HG03103 (cell line): ENCODE data around the gene GFI1.
"Not testable (repeated sequence)": the region's sequence is repeated elsewhere in the genome, so short reads cannot be mapped to it uniquely, and the experiment has no call there.

ENCODE experiments used
- ATAC-seq: cut with Tn5 transposase; IDR thresholded peaks from one replicate; pipeline ENCODE4 v1.9.1; 2021; ENCODE audit warnings: low read depth; ENCODE audit not compliant: unreplicated experiment

The GFI1 gene

GRCh38 chr1:92466683-92467352 lies 19.9 kb downstream of the GFI1 start:
- ATAC-seq, result no peak

DNA sequence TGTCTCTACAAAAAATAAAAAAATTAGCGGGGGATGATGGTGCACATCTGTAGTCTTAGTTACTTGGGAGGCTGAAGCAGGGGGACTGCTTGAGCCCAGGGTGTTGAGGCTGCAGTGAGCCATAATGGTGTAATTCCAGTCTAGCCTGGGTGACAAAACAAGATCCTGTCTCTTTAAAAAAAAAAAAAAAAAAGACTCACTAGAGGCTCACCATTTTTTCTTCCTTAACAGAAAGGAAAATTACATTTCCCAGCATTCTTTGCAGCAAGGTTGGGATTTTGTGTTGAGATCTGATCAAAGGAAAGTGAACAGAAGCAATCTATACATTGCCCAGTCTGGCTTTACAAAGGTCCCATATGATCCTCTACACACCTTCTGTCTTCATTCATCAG lies 21.5 kb downstream of the GFI1 start:
- ATAC-seq, result no peak

DNA sequence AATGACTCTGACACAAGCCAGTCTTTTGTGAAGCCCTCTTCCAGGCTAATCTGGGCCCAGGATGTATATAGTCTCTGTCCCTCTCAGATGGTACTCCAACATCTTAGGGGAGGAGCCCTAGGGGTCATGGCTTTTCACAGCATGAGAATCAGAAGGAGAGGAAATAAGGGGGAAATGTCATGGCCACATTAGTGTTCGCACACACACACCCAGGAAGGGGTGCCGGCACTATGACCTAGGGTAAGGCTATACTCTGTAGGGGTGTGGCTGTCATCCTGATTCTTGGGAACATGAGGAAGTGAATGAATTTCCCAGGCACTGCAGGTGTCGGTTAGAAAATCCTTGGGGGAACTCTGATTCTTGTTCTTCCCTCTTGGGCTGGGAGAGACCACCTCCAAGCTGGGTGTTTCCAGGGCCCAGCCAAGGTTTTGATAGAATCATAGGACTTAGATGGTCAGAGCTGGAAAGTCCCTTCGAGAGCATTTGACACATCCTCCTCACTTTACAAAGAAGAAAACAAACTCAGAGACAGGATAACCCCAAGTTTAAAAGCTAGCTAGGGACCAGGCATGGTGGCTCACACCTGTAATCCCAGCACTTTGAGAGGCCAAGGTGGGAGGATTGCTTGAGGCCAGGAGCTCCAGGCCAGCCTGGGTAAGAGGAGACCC lies 22.0 kb downstream of the GFI1 start:
- ATAC-seq, result no peak

DNA sequence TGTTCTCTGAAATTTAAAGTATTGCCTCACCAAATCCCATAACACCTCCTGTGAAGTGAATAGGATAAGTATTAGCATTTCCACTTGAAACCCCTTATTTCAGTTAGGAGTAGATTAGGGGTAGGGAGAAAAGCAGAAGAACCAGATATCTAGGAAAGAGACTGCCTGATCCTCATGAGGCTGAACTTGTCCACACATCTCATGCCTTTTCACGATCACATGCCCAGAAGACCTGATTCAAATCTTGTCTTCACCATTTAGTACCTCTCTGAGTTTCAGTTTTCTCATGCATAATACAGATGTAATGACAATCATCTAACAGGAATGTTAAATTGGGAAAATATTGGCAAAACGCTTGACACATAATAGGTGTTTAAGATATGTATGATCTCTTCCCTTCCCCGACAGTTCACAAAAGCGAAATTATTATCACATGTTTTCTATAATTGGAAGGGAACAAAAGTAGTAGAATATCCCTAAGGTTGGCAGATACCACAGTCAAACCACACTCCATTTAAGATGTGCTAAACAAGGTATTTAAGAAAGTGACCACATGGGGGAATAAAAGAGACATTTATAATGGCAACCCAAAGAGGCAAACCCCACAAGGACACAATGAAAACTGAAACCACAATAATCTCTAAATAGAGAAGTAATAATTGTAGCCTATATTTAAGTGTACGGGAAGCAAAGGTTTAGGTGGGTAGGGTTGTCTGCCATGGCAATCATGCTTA lies 25.2 kb downstream of the GFI1 start:
- peak; percentile 53 for ATAC-seq

- no peak for ATAC-seq
Measured at GRCh38 chr1:92459871-92460320, 26.8 kb downstream of the GFI1 start.

GRCh38 chr1:92458146-92458545 lies 28.6 kb downstream of the GFI1 start:
- ATAC-seq, result no peak

DNA sequence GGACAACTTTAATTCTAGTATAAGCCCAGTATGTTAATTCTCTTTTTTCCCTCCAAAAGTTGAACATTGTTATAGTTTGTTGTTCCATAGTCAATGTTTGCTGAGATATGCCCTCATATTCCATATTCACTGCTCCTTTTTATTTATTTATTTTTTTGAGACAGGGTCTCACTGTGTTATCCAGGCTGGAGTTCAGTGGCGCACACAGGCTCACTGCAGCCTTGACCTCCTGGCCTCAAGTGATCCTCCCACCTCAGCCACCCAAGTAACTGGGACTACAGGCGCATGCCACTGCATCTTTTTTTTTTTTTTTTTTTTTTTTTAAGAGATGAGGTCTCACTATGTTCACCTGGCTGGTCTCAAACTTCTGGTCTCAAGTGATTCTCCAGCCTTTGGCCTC lies 38.7 kb downstream of the GFI1 start:
- no peak for ATAC-seq

DNA sequence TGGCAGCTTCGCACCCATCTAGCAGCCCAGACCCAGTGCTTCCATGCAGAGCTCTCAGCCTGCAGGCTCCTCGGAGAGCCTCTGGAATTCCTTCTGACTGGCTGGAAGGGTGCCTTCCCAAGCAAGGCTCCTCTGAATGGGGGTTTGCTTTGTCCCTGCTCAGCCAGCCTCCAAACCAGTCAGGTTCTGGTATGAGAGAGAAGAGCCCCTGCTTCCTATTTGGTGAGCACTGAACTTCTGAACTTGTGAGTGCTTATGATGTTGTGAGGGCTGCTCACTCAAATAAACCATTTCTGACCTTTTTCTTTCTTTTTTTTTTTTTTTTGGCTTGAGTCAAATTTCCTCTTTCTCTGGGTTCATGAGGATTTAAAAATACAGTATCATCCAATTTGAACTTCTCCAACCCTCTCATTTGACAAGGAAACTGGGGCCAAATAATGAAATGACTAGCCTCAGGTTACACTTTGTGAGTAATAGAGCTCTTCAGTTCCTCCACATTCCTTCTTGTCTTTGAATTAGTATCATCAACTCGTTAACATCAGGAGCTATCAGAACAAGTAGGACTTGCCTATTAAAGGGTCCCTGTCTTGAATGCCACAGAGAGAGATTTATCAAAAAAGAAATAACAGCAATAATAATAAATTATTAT lies 39.6 kb downstream of the GFI1 start:
- no peak for ATAC-seq

GRCh38 chr1:92446546-92446945 lies 40.2 kb downstream of the GFI1 start:
- no peak for ATAC-seq

DNA sequence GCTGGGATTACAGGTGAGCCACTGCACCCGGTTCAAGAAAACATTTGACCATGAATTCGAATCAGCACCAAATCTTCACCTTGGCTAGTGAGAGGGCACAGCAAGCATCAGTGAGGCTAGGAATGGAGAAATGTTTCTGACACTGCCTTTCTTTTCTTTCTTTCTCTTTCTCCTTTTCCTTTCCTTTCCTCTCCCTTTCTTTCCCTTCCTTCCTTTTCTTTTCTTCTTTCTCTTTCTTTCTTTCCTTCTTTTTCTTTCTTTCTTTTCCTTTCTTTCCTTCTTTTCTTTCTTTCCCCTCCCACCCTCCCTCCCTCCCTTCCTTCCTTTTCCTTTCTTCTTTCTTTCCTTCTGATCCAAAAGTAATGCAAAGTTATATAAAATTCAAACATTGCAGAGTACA lies 40.9 kb downstream of the GFI1 start:
- no peak for ATAC-seq

- no peak for ATAC-seq
Measured at GRCh38 chr1:92444351-92444750, 42.4 kb downstream of the GFI1 start.

DNA sequence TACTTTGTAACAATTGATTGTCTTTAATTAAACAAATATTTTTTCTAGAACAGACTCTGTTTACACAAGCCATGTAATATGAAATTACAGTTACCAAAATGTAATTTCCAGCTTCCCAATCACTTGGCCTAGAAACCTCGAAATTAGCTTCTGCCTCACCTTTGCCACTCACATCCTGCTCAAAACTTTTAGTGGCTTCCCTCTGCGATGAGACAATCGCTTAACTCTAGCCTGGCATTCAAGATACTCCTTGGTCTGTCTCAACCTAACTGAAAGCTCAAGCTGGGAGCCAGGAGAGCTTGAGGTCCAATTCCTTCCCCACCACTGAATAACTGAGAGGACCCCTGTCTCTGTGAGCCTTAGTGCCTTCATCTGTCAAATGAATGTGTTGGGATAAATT lies 42.8 kb downstream of the GFI1 start:
- no peak for ATAC-seq

GRCh38 chr1:92442351-92442750 lies 44.4 kb downstream of the GFI1 start:
- no peak for ATAC-seq

DNA sequence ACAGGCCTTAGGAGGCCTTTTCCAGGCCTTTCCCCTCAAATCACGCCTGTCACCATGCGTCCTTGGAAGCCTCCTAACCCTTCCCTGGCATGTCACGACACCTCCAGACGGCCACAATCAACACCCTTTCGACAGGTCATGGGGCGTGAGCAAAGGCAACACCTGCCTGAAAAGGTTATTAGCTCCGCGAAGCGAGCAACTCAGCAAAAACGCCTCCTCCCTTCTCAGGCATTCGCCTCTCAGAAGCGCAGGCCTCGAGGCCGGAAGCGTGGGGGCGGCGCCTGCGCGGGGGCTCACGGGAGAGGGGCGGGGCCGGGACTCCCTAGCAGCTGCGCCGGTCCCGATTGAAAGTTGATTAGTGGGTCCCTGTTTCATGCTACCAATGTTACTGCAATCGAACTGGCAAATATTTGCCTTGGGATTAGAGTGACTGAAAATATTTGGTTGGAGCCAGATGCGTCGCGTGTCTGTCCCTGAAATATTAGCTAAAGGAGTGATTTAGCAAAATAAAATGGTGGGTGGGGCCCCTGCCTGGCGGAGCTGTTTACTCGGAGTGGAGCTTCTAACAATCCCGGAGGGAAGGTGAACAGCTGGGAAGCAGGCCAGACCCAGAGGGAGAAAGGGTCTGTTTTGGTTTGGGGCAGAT lies 44.9 kb downstream of the GFI1 start:
- no peak for ATAC-seq

- no peak for ATAC-seq
Measured at GRCh38 chr1:92441316-92441696, 45.4 kb downstream of the GFI1 start.

DNA sequence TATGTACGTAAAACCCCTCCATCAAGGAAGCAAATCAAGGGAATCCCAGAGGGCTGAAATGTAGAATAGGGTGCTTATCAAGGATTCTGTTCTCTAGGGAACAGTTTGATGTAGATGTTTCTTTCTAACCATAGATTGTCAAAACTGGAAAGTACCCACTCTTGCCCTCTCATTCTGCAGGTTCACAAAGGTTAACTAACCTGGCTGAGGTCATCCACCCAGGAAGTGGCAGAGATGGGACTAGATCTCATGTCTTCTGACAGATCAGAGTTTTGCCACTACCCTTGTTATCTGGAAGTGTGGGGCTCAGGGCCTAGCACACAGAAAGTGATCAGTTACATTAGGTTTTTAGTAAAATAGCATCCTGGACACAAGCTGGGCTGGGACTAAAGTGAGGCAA lies 47.4 kb downstream of the GFI1 start:
- ATAC-seq, result no peak

DNA sequence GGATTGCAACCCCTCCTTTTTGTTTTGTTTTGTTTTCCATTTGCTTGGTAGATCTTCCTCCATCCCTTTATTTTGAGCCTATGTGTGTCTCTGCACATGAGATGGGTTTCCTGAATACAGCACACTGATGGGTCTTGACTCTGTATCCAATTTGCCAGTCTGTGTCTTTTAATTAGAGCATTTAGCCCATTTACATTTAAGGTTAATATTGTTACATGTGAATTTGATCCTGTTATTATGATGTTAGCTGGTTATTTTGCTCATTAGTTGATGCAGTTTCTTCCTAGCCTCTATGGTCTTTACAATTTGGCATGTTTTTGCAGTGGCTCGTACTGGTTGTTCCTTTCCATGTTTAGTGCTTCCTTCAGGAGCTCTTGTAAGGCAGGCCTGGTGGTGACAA lies 52.2 kb downstream of the GFI1 start:
- ATAC-seq, result not testable (repeated sequence)

DNA sequence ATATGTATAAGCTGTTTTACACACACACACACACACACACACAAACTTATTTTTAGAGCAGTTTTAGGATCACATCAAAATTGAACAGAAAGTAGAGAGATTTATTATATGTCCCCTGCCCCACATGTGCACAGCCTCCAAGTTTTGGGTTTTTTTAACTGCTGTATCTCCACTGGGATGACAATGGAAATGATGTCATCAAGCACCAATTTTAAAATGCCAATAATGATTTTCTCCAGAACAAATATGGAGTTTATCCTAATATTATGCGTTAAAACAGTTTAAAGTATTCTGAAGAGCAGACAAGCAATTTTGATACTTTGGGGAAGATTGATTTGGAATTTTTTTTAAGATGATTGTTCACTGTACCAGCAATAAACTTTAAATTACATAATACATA lies 56.7 kb downstream of the GFI1 start:
- ATAC-seq, result no peak

- no peak for ATAC-seq
Measured at GRCh38 chr1:92425617-92426016, 61.1 kb downstream of the GFI1 start.
